Urinary bladder (tissue), 4 donors: Measurements from ENCODE around the gene TMCC1. TPM values are rescaled to one million over a fixed set of nuclear protein-coding genes. Genes with fewer than 3 reads are reported as not detected.

ENCODE experiments used
- DNase-seq: peaks from one replicate; pipeline ENCODE4 v3.0.0-alpha.2; 2015; ENCODE audit errors: extremely low spot score
- H3K27ac ChIP-seq: one replicate; pipeline ENCODE4 v1.5.1; 2013; ENCODE audit warnings: low read depth, mild to moderate bottlenecking, moderate library complexity
- H3K36me3 ChIP-seq: one replicate; pipeline ENCODE4 v1.6.1; 2013; ENCODE audit warnings: mild to moderate bottlenecking, moderate library complexity; ENCODE audit not compliant: insufficient read depth
- H3K4me1 ChIP-seq: one replicate; pipeline ENCODE4 v1.6.1; 2013; ENCODE audit warnings: mild to moderate bottlenecking, moderate library complexity; ENCODE audit not compliant: insufficient read depth
- H3K4me3 ChIP-seq: one replicate; pipeline ENCODE4 v1.5.1; 2013; ENCODE audit warnings: low read depth, low read length
- WGBS: extraction: QIAGEN DNeasy Blood & Tissue Kit; methylation state at CpG from one replicate; pipeline ENCODE4 v1.1.7; 2013; 5-methylcytosine and 5-hydroxymethylcytosine counted together
- polyA plus RNA-seq: library from polyadenylated mRNA; stranded (reverse); fragments of 200-250 nt; gene quantifications from one replicate; pipeline ENCODE4 v1.2.3, GENCODE V29; 2013
- total RNA-seq: library from RNA; depleted of rRNA; stranded (reverse); fragments of >200 nt; gene quantifications from one replicate; pipeline ENCODE4 v1.2.3, GENCODE V29; 2014
- donor health status: healthy with polysubstance abuse.
- donor health status: healthy.

Gene TMCC1
- total and polyA plus RNA-seq, 2 donors, result 14.5 to 44.1 TPM

DNA sequence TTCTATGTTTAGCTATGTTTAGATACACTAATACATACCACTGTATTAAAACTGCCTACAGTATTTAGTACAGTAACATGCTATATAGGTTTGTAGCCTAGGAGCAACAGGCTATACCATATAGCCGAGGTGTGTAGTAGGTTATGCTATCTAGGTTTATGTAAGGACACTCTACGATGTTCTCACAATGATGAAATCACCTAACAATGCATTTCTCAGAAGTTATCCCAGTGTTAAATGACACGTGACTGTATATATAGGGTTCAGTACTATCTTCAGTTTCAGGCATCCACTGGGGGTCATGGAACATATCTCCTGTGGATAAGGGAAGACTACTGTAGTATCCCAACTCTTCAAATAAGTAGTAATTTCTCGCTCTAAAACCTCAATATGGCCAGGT is 97.4 kb downstream of the TMCC1 start:
- WGBS, result 95% methylated on average over 4 of the region's 4 CpGs
- Histone ChIP-seq H3K36me3 (peaks cover 3% of the 10 kb centered on the region), H3K27ac (no peak overlapping the region), H3K4me3 (no peak overlapping the region), H3K4me1 (no peaks in the 10 kb centered on the region)
- no peak for DNase-seq

DNA sequence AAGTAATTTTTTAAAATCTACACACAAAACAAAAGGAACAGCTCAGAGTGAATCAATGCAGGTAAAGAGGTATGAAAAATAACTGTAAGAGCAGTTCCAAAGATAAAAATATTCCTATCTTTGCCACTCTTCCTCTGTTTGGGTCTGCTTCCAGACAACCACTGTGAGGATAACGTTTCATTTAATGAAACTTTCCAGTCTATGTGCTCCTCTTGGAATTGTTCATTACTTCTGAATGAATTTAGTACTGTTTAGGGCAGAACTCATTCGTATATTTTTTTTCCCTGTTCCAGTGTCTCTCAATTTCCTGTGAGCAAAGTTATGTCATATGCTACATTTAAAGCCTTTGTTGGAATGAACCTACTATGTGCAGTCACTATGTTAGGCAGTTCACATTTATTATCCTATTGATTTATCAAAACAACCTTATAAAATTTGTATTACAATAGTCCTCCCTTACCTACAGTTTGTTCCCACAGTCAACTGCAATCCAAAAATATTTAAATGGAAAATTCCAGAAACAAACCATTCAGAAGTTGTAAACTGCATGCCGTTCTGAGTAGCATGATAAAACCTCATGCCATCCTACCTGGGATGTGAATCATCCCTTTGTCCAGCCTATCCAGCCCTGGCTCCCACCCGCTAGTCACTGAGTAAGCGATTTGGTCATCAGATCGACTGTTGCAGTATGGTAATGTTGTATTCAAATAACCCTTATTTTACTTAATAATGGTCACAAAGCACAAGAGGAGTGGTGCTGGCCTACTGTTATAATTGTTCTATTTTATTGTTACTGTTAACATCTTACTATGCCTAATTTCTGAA is 98.1 kb downstream of the TMCC1 start:
- 82% methylated on average over 6 of the region's 6 CpGs for WGBS
- Histone ChIP-seq H3K4me1 (no peaks in the 10 kb centered on the region), H3K36me3 (peaks cover 3% of the 10 kb centered on the region), H3K4me3 (no peak overlapping the region), H3K27ac (no peak overlapping the region)
- no peak for DNase-seq

GRCh38 chr3:129794311-129795185 is 99.0 kb downstream of the TMCC1 start:
- WGBS, result 27% methylated on average over 14 of the region's 14 CpGs
- peak overlapping the region; percentile 11 for H3K27ac ChIP-seq

GRCh38 chr3:129793942-129794310 is 99.6 kb downstream of the TMCC1 start:
- 12% methylated on average over 2 of the region's 2 CpGs for WGBS
- H3K27ac ChIP-seq, result no peak overlapping the region
- no peaks in the 10 kb centered on the region for H3K4me1 ChIP-seq
- H3K36me3 ChIP-seq, result peaks cover 3% of the 10 kb centered on the region
- no peak for DNase-seq
- H3K4me3 ChIP-seq, result no peak overlapping the region

More at GRCh38 chr3:129794311-129795185, 99.0 kb downstream of the TMCC1 start:
- Histone ChIP-seq H3K36me3 (peaks cover 3% of the 10 kb centered on the region), H3K4me3 (no peak overlapping the region), H3K4me1 (no peaks in the 10 kb centered on the region)
- DNase-seq, result peak; percentile 67

GRCh38 chr3:129793319-129793718 is 100.2 kb downstream of the TMCC1 start:
- DNase-seq, result no peak
- no peak overlapping the region for H3K4me3 ChIP-seq
- peaks cover 3% of the 10 kb centered on the region for H3K36me3 ChIP-seq
- no peak overlapping the region for H3K27ac ChIP-seq
- H3K4me1 ChIP-seq, result no peaks in the 10 kb centered on the region
- WGBS, result 88% methylated on average over 1 of the region's 1 CpG

- no peak for DNase-seq
- Histone ChIP-seq H3K4me3 (no peak overlapping the region), H3K4me1 (no peaks in the 10 kb centered on the region), H3K36me3 (no peaks in the 10 kb centered on the region), H3K27ac (no peak overlapping the region)
- WGBS, result 87% methylated on average over 1 of the region's 1 CpG
These were observed 110.0 kb downstream of the TMCC1 start for GRCh38 chr3:129783470-129783869.

- 62% methylated on average over 2 of the region's 2 CpGs for WGBS
- Histone ChIP-seq H3K4me3 (no peak overlapping the region), H3K36me3 (no peaks in the 10 kb centered on the region), H3K27ac (no peak overlapping the region), H3K4me1 (no peaks in the 10 kb centered on the region)
- no peak for DNase-seq
These were observed 114.6 kb downstream of the TMCC1 start for GRCh38 chr3:129778871-129779270.

DNA sequence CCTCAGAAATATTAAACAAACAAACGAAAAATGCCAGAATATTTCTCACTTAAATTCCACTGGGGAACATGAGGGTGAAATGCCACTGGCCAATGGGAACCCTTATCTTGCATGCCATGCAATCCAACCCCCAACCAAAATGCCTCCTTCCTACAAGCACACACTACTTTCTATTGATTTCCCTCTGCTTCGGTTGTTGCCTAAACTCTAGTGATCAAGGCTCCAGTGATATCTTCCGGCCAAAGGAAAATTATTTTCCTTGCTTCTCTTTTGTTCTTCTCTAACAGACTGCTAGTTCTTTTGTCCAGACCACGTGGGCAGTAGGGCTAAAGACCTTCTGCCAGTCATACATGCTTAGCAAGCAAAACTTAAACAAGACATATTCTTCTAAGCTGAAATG is 115.7 kb downstream of the TMCC1 start:
- no peaks in the 10 kb centered on the region for H3K36me3 ChIP-seq
- WGBS, result 71% methylated on average over 4 of the region's 4 CpGs
- H3K4me3 ChIP-seq, result no peak overlapping the region
- H3K4me1 ChIP-seq, result no peaks in the 10 kb centered on the region
- DNase-seq, result no peak
- H3K27ac ChIP-seq, result no peak overlapping the region

GRCh38 chr3:129775870-129776269 is 117.6 kb downstream of the TMCC1 start:
- no peak for DNase-seq
- H3K4me3 ChIP-seq, result no peak overlapping the region
- no peak overlapping the region for H3K27ac ChIP-seq
- 80% methylated on average over 2 of the region's 2 CpGs for WGBS
- no peaks in the 10 kb centered on the region for H3K4me1 ChIP-seq
- no peaks in the 10 kb centered on the region for H3K36me3 ChIP-seq

- H3K36me3 ChIP-seq, result no peaks in the 10 kb centered on the region
- no peak for DNase-seq
- H3K4me1 ChIP-seq, result no peaks in the 10 kb centered on the region
- H3K4me3 ChIP-seq, result no peak overlapping the region
- no peak overlapping the region for H3K27ac ChIP-seq
These were observed 119.5 kb downstream of the TMCC1 start for GRCh38 chr3:129773691-129774663.

DNA sequence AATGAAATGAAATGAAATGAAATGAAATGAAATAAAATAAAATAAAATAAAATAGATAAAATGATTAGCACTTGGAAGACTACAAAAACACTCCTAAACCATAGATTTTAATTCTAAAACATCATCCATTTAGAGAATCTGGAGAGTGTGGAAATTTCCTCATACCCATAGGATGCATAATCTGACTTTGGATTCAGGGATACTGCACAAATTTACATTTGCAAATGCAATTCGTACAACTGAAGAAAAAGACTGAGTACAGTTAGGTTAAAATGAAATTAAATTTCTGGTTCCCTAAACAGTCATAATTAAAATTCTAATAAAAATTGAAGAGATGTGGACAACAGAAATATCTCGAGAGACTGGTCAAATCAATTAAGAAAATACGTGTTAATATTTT is 122.9 kb downstream of the TMCC1 start:
- 98% methylated on average over 3 of the region's 3 CpGs for WGBS
- no peak for DNase-seq
- H3K4me1 ChIP-seq, result no peaks in the 10 kb centered on the region

GRCh38 chr3:129769616-129770015 is 123.9 kb downstream of the TMCC1 start:
- Histone ChIP-seq H3K36me3 (no peaks in the 10 kb centered on the region), H3K4me3 (no peak overlapping the region), H3K27ac (no peak overlapping the region), H3K4me1 (no peaks in the 10 kb centered on the region)
- WGBS, result 97% methylated on average over 3 of the region's 3 CpGs
- no peak for DNase-seq

More for the DNA sequence above, 122.9 kb downstream of the TMCC1 start:
- Histone ChIP-seq H3K27ac (no peak overlapping the region), H3K36me3 (no peaks in the 10 kb centered on the region), H3K4me3 (no peak overlapping the region)

GRCh38 chr3:129768728-129769127 is 124.8 kb downstream of the TMCC1 start:
- DNase-seq, result no peak
- WGBS, result 74% methylated on average over 1 of the region's 1 CpG
- Histone ChIP-seq H3K27ac (no peak overlapping the region), H3K4me1 (no peaks in the 10 kb centered on the region), H3K4me3 (no peak overlapping the region), H3K36me3 (no peaks in the 10 kb centered on the region)
